Psoas muscle (tissue), 8 donors: Measurements from ENCODE around the gene PCDHGA7. TPM values are rescaled to one million over a fixed set of nuclear protein-coding genes. Genes with fewer than 3 reads are reported as not detected.
A peak's percentile ranks its signal among the peaks of the same experiment; 100 is the strongest.
"Not testable (repeated sequence)": the region's sequence is repeated elsewhere in the genome, so short reads cannot be mapped to it uniquely, and the experiment has no call there.

Source experiments
- ATAC-seq, 4 donors: fragments of 200-7000 bp; cut with Tn5 transposase; one replicate each; pipeline ENCODE4 v1.9.1; 2020; ENCODE audit warnings: moderate library complexity in 3 of 4, mild to moderate bottlenecking in 2 of 4
- DNase-seq, 2 donors: peaks; one replicate each; pipeline ENCODE4 v3.0.0-alpha.2; 2020
- H3K27ac ChIP-seq: fragments of 200-600 bp; one replicate; pipeline ENCODE4 v1.8.0; 2022
- H3K27me3 ChIP-seq, 3 donors: fragments of 200-600 bp in 1 of 3; one replicate each; pipeline versions ENCODE4 v1.6.1 to v1.8.0; 2013 to 2022; ENCODE audit warnings: low read length in 2 of 3, mild to moderate bottlenecking in 2 of 3, moderate library complexity in 1 of 3; ENCODE audit not compliant: insufficient read depth in 3 of 3
- H3K36me3 ChIP-seq, 2 donors: fragments of 200-600 bp in 1 of 2; one replicate each; pipeline versions ENCODE4 v1.6.1 to v1.8.0; 2013 to 2022; ENCODE audit warnings: low read depth in 1 of 2, mild to moderate bottlenecking in 1 of 2, moderate library complexity in 1 of 2; ENCODE audit not compliant: insufficient read depth in 1 of 2
- H3K4me1 ChIP-seq: fragments of 200-600 bp; one replicate; pipeline ENCODE4 v1.8.0; 2022
- H3K4me3 ChIP-seq: fragments of 200-600 bp; one replicate; pipeline ENCODE4 v1.8.0; 2022; ENCODE audit warnings: mild to moderate bottlenecking
- H3K9me3 ChIP-seq: fragments of 200-600 bp; one replicate; pipeline ENCODE4 v1.8.0; 2022
- CTCF ChIP-seq: fragments of 200-600 bp; IDR thresholded peaks from one replicate; pipeline ENCODE4 v1.8.0; 2022; ENCODE audit warnings: antibody characterized with exemption
- WGBS, 3 donors: extraction: QIAGEN DNeasy Blood & Tissue Kit; methylation state at CpG; one replicate each; pipeline versions ENCODE4 v1.1.6 to v1.1.7; 2013; 5-methylcytosine and 5-hydroxymethylcytosine counted together
- intact Hi-C, 2 donors: fragments of 100-400 bp; cut with DNase I; formaldehyde crosslinking; loops; one replicate each; pipeline versions ENCODE4 v1.11.0 to v1.14.2; 2022
- polyA plus RNA-seq, 3 donors: library from polyadenylated mRNA; stranded (reverse); fragments of 200-250 nt; gene quantifications; one replicate each; pipeline ENCODE4 v1.2.3, GENCODE V29; 2013
- total RNA-seq, 4 donors: library from RNA; stranded (reverse); fragmentation: NEBNext Ultra II Directional in 2 of 4; extraction: Animal tissue kit (Norgen Biotek cat#: 25700) in 2 of 4; gene quantifications; one replicate each; pipeline versions ENCODE4 v1.2.1 to v1.2.4, GENCODE V29; 2021 to 2023
- donor health status: healthy with polysubstance abuse.
- donor health status: DM: no; HTN: no; CAD: no; lungs with moderate emphysema.
- donor health status: Bipolar disorder and iron deficiency.
- donor health status: healthy.
- donor health status: DM: yes; HTN: yes; CAD: no.
- donor health status: DM: no; HTN: no; CAD: no.
- donor health status: DM: no; HTN: no; CAD: no.
- donor health status: DM: yes; HTN: yes; CAD: no.

Gene PCDHGA7
- total and polyA plus RNA-seq, 7 donors: 0.07 to 2.2 (median 0.97) TPM

- DNase-seq (no peak), ATAC-seq (no peak)
- no peaks in the 10 kb centered on the region for H3K4me1 ChIP-seq
- no peak for TF ChIP-seq CTCF
- H3K4me3 ChIP-seq: no peak overlapping the region
- peaks cover 0 to 9% (median 6%) of the 10 kb centered on the region in 3 donors for H3K27me3 ChIP-seq
- H3K36me3 ChIP-seq: no peaks in the 10 kb centered on the region
- H3K9me3 ChIP-seq: peaks cover 10% of the 10 kb centered on the region
- 55 to 59% (median 57%) methylated on average over 53 of the region's 53 CpGs for WGBS, 3 donors
- H3K27ac ChIP-seq: no peak overlapping the region
- intact Hi-C loops: loop anchor here in 1 of 2 donors (5.0 kb wide), 1 partner anchor 44 kb away; no protein-coding TSS in a partner anchor
Measured at GRCh38 chr5:141427783-141428426, 45.4 kb downstream of the PCDHGA7 start.

- H3K36me3 ChIP-seq: no peaks in the 10 kb centered on the region
Measured at GRCh38 chr5:141430332-141431113, 48.0 kb downstream of the PCDHGA7 start, which contains the start of gene PCDHGA12. TSS of gene PCDHGA12 (plus strand) at chr5:141430507. CDS start at chr5:141430760, 253 bp downstream.

GRCh38 chr5:141431286-141431685, 48.7 kb downstream of the PCDHGA7 start:
- peaks cover 10% of the 10 kb centered on the region for H3K9me3 ChIP-seq
- intact Hi-C loops: loop anchor here (5.0 kb wide), 3 partner anchors 46 to 126 kb away; partner anchors contain the start of gene PCDHGC3 (in 1 of the 2)
- ATAC-seq: peak; percentile 40 to 70 (median 58)

More at GRCh38 chr5:141430332-141431113, 48.0 kb downstream of the PCDHGA7 start, which contains the start of gene PCDHGA12:
- 21 to 29% (median 25%) methylated on average over 33 of the region's 33 CpGs for WGBS, 3 donors
- Histone ChIP-seq H3K4me3 (peak within 1 kb of the TSS; percentile 64), H3K27me3 (peaks cover 0 to 11% (median 6%) of the 10 kb centered on the region in 3 donors), H3K9me3 (peaks cover 10% of the 10 kb centered on the region), H3K4me1 (no peaks in the 10 kb centered on the region), H3K27ac (peak within 1 kb of the TSS; percentile 56)
- DNase-seq (peak; percentile 69 to 82), ATAC-seq (peak; percentile 90 to 95 (median 90))
- intact Hi-C loops: loop anchor here (5.0 kb wide), 3 partner anchors 47 to 127 kb away; partner anchors contain the start of gene PCDHGC3 (in 1 of the 2)
- TF ChIP-seq CTCF: peak; percentile 66

GRCh38 chr5:141432308-141432707, 49.8 kb downstream of the PCDHGA7 start:
- H3K4me3 ChIP-seq: peak overlapping the region; percentile 64
- intact Hi-C loops: loop anchor here (5.0 kb wide), 3 partner anchors 45 to 125 kb away; partner anchors contain the start of gene PCDHGC3 (in 1 of the 2)
- H3K27me3 ChIP-seq, H3K27ac ChIP-seq, H3K36me3 ChIP-seq, H3K9me3 ChIP-seq, H3K4me1 ChIP-seq, ATAC-seq, DNase-seq: not testable (repeated sequence)
- 45 to 47% (median 45%) methylated on average over 29 to 38 of the region's 38 CpGs for WGBS, 3 donors

More at GRCh38 chr5:141431286-141431685, 48.7 kb downstream of the PCDHGA7 start:
- peaks cover 0 to 11% (median 6%) of the 10 kb centered on the region in 3 donors for H3K27me3 ChIP-seq
- TF ChIP-seq CTCF: no peak
- H3K36me3 ChIP-seq: no peaks in the 10 kb centered on the region
- DNase-seq: no peak
- H3K4me1 ChIP-seq: no peaks in the 10 kb centered on the region
- peak overlapping the region; percentile 64 for H3K4me3 ChIP-seq
- 17 to 29% (median 25%) methylated on average over 37 of the region's 37 CpGs for WGBS, 3 donors
- H3K27ac ChIP-seq: no peak overlapping the region

- H3K4me1 ChIP-seq, H3K36me3 ChIP-seq, H3K9me3 ChIP-seq, ATAC-seq, H3K27ac ChIP-seq, DNase-seq, H3K27me3 ChIP-seq: not testable (repeated sequence)
- peak overlapping the region; percentile 20 for H3K4me3 ChIP-seq
- intact Hi-C loops: loop anchor here (5.0 kb wide), 3 partner anchors 45 to 125 kb away; partner anchors contain the start of gene PCDHGC3 (in 1 of the 2)
- WGBS, 3 donors: 36 to 38% (median 37%) methylated on average over 23 to 29 of the region's 29 CpGs
Measured at GRCh38 chr5:141432726-141433125, 50.2 kb downstream of the PCDHGA7 start.
